SW 1271 (cell line): ENCODE data around the gene MYLK4.
A peak's percentile ranks its signal among the peaks of the same experiment; 100 is the strongest.

Source experiments
- DNase-seq, 2 experiments: peaks; one replicate each; lab custom pipeline; 2025; lab: John Stamatoyannopoulos, UW

Gene MYLK4

DNA sequence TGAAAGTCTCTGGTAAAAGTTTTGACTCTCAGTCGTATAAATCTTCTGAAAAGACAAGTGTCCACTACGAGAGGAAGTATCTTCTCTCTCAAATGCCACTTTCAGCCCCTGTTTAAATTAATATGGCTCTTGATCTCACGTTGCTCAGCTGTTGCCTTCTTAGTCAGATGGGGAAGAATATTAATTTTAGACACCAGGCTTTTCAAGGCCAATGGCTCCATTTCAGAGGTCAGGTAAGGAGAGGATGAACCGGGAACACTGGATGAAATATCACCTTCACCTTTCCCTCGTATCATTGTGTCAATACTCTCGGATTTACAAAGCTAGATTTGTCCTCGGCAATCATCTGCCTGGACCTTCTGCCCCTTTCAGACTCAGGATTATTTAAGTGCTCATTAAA lies at the start of gene MYLK4:
MYLK4 (minus strand) TSS at position 91 of the 400 bp plus-strand sequence. CDS start 1,628 bp downstream, outside the sequence.
- no peak for DNase-seq

DNA sequence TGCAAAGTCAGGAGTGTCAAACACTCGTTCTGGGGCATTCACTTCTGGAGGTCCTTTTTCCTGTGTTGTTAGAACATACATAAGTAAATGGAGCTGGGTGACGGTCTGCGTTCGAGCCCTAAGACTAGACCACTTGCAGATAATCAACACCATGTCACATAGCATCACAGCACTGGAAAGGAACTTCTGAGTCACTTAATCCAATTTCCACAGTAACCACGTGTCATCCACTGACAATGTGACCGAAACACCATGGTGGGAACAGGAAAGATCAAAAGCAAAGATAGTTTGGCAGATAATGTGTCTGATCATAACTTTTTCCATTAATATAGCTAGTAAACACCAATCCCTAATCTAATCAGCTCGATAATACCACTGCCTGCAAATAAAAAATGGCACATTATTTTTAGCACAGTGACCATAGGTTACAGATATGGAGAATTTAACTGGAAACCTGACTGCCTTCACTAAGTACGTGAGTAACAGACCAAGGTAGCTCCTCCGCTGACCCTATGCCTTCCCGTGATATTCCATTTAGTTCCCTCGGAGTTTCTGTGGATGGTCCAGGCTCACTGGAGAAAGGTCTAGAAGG lies 49.3 kb upstream of the MYLK4 start:
- DNase-seq: no peak

DNA sequence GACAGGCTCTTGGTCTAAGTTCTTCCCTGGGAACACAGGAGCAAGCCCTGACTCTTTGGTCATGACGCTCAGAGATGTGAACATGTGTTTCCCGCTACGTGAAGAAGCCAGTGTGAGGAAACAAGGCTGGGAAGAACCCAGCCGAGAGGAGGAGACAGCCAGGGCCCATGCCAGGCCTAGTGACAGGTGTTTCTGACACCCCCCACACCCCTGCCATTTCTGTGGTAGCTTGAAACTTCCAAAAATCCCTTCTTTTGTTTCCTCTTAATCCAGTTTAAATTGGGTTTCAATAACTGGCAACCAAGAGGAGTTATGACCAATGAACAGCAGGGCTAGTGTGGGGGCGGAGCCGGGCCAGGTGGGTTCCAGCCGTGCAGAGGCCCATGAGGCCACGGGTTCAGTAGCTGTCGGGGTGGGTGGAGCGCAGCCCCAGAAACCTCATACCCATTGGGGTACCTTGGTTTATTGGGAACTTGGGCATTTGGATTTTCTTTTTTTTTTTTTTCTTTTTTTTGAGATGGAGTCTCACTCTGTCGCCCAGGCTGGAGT lies 47.9 kb upstream of the MYLK4 start:
- DNase-seq: no peak

DNA sequence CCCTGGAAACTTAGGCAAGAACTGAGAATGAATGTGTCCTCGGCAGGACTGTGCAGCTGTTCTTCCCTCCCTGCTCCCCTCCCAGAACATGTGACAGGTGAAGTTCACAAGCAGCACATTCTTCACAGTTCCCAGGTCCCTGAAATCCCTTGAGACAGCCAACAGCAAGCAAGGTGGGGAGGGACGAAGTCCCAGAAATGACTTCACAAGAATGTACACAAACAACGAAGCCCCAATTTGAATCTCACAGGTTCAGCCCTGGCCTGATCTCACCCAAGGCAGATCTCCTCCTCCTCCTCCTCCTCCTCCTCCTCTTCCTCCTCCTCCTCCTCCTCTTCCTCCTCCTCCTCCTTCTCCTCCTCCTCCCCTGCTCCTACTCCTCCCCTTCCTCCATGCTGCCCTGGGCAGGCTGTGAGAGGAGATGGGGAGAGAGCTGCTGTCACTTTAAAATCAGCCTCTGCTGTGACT lies 46.9 kb upstream of the MYLK4 start:
- no peak for DNase-seq

DNA sequence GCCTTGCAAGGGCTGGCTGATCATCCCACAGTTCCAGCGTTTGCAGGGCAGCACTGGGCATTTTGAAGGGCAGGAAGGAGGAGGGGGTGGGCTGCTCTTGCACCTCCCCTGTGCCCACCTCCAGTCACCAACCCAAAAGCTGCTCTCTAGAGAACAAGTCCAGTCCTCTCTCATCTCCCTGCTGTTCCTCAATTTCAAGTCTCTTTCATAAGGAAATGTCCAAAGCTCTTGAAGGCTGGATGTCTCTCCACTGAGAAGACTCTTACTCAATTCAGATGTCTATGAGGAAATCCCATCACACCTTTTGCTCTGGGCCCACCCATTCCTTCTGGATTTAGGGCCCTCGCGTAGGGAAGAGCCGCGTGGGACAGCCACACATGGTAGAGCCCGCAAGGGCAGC lies 46.1 kb upstream of the MYLK4 start:
- DNase-seq: no peak

DNA sequence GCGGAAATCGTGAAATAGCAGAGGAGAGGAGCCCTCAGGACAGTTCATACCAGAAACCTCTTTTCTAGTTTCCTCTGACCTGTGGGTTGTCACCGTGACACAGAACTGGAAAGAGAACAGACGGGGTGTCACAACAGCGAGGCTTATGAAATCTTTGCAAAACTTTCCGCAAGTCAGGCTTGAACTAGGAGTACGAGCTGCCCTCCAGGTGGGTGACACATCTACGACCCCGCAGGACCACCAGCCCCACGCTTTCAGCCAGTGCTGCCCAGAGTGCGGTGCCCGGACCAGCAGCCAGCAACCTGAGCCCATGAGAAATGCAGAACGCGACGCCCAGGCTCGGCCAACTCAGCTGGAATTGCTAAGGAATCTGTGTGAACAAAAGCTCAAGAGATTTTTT lies 45.2 kb upstream of the MYLK4 start:
- DNase-seq: no peak

DNA sequence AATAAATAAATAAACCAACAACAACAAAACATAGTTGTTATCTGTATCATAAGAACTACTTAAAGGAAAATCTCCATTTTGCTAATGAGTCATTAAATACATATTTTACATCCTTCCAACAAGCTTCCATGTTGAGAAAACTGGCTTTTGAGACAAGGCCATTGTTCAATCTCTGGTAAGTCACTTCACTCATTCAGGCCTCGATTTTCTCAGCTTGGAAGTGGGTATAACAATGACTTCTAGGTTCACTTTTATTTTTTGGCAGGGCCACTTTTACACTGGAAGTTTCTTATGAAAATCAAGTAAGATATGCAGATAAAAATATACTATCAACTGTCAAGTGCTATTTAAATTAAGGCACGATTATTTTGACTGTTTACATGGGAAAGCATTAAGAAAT lies 44.4 kb upstream of the MYLK4 start:
- no peak for DNase-seq

DNA sequence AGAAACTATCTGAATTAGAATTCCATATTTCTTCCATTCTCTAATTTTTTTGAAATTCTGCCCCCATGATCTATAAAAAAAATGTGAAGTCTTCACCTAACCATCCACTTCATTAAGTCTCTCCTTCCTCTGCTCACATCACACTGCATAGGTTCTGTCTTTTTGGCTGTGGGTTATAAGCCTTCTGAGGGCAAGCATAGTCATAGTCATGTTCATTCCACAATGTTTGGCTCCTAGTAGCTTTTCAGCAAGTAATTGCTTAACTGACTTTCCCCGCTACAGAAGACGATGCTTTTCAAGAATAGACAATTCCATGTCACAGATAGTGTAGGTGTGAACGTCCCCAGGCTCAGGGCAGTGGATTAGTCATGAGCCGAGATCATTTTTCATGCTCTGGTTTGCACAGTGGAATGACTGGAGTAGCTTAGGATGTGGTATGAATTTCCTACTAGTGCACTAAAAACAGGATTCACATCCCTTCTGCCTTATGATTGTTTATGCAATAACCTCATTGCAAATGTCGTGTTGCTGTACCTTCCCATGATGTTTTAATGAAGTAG lies 43.5 kb upstream of the MYLK4 start:
- no peak for DNase-seq

DNA sequence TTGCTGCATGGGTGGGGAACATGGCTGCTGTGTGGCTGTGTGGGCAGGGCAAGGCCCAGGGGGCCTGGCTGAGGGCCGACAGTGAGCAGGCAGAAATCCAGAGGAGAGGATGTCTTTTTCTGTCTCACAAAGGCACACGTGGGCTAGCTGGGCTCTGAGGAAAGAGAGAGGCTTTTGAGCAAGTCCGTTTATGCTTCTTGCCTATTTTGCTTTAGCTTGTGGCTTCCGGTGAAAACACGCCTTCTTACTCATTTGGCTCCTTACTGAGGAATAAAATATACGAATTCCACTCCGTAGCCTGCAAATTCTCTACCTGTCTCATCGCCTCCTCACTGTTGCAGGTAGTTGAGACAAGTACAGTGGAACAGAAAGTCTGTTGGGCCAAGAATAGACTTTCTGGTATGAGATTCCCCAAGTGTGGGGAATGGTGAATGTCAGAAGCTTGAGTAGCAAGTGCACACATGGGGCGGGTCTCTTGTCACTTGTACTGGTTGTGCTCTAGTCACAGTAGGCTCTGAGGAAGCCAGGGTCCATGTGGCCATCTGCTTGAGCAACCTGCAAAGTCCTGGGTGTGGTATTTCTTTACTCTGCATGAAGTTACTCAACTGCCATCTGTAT lies 42.9 kb upstream of the MYLK4 start:
- DNase-seq: no peak

DNA sequence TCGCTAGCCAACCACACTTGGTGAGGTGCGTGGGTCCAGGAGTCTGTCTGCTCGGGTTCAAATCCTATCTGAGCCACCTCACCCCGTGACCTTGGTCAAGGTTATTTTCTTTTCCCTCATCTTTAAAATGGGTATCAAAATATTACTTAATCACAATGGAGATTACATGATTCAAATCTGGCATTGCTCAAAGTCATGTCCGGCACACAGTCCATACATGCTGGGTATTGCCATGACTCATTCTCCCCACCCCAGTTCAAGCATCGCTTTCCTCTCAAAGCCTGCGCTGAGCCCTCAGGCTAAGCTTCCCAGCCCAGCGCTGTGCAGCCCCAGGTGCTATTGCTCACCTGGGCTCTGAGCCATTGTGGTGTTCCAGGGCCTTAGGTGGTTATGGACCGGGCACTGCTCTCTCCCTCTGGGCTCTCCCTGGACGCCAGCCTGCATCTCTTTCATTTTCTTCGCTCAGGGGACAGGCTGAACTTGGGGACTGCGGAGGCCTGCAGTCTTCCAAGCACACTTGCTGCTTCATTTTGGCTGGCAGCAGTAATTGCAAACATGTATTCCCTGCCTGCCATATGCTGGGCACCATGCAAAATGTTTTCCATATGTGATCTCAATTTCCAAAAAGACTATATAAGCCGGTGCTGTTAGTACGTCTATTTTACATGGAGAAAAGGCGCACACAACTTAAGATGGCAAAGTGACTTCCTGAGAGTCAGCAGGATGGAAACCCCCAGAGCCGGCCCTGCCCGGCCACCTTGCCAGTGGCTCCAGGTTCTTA lies 41.8 kb upstream of the MYLK4 start:
- no peak for DNase-seq

DNA sequence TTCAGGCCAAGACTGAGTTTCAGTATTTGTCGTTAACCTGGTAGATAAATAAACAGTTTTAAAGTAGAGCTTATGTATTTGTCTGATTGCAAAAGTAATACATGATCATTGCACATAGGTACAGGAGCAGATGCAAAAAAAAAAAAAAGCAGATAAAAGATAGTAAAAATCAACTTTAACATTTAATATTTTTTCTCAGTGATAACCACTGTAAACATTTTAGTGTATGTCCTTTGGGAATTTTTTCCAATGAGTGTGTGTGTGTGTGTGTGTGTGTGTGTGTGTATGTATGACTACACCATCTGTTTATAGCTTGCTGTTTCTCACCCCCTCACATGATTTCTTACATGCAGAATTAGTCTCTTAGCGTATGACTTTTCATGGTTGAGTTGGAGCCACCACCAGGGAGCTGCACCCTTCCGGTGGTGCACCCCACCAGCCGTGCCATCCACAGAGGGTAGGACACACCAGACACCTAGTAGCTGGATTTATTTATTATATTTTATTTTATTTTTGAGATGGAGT lies 40.8 kb upstream of the MYLK4 start:
- no peak for DNase-seq

DNA sequence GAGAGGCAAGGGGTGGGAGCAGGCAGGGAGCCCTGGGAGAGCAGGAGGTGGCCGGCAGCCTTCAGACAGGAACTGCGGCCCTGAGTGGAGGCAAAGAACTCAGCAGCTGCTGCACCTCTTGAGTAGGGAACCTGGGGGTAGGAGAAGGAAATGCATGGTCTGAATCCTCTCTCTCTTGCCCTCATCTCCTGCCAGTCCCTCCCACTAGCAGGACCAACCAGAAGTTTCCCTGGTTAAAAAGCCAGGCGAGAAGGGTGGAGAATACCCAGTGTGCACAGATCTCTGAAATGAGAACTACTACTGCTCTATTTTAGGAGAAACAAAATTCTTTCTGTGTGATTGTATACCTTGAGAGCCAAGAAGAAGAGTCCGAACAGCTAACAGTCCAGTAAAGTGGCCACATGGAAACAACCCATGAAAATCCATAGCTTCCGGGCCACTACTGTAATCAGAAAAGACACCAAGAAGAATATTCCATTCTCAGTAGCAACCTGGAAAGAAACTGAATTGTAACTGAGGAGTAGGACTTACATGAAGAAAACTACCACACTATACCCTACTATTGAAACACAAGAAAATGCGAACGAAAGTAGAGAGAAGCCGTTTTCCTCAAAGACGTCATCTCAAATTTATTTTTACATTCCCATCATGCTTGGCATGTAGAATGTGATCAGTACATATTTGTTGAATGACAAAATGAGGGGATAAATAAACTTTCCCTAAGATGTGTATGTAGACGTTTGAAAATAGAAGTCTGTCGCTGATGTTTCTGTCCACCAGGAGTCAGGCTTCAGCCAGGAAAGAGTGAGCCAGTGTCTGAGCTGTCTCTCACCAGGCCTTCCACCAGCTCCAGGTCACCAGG lies 40.1 kb upstream of the MYLK4 start:
- peak; percentile 43 to 82 for DNase-seq

DNA sequence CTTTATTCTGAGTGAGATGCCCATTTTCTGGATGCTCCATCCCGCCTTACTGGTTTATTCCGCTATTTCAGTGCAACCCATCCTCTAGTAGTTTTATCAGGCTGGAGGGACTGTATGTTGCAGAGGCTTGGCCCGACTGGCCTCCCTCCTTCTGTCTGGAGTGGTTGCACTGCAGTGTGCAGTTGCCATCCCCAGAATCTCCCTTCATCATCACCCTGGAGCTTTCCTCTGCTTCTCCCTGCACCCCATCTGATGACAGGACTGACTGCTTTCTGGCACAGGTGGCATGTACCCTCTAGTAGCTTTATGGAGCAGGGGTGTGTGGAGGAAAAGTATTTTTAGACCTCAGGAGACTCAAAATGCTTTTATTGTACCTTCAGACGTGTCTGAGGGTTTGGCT lies 35.5 kb upstream of the MYLK4 start:
- no peak for DNase-seq

DNA sequence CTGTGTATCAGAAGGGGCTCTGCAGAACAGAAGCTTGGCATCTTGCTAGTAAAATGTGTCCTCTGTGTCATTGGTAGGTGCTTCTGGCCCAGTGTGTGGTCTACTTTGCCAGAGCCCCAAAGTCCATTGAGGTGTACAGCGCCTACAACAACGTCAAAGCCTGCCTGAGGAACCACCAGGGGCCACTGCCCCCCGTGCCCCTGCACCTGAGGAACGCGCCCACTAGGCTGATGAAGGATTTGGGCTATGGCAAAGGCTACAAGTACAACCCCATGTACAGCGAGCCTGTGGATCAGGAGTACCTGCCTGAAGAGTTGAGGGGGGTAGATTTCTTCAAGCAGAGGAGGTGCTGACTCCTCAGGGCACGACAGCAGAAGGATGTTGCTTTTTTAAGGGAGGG lies 34.2 kb upstream of the MYLK4 start:
- DNase-seq: no peak

DNA sequence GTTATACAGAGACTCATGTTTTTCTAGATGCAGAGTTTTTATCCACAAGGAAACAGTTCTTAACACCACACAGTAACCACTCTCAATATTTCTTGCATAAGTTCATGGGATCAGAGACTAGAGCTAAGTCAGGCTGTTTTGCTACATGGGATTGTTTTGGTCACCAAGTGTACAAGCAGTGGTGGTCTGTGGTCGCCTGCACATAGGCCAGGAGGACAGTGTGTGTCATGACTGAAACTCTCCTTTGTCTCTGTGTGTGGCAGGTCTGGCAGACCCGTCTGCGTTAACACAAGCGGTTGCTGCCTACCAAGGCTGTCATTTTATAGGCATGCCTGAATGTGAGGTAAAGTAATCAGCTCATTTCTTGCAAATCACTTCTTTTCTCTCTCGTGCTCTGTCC lies 33.3 kb upstream of the MYLK4 start:
- DNase-seq: no peak

DNA sequence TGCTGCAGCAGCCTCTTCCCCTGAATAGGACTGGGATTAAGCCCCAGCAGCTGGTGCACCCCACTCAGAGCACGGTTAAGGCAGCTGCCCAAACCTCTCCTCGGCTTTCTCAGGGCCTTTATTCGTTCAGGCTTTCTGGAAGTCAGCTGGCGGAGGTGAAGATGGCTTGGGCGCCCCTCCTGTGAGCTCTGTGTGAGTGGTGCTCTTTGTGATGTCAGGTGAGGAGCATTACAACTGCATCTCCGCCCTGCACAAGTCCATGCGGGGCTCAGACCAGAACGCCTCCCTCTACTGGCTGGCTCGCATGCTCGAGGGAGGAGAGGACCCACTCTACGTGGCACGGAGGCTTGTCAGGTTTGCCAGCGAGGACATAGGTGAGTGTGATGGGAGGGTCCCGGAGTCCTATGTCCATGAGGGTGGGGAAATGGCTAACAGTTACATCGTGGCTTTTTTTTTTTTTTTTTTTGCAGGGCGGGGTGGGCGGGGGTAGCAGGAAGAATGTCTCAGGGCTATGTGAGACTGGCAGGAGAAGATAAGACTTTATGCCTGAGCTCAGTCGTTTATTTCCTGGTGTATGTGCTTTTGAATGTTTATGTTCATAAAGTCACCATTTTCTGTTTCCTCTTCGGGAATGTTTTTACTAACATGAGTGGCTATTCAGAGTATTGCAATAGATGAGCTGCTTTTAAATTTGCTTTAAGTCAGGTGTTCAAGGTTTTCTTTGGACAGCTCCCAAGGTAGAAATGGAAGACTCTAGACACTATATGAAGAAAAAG lies 32.7 kb upstream of the MYLK4 start:
- DNase-seq: no peak

DNA sequence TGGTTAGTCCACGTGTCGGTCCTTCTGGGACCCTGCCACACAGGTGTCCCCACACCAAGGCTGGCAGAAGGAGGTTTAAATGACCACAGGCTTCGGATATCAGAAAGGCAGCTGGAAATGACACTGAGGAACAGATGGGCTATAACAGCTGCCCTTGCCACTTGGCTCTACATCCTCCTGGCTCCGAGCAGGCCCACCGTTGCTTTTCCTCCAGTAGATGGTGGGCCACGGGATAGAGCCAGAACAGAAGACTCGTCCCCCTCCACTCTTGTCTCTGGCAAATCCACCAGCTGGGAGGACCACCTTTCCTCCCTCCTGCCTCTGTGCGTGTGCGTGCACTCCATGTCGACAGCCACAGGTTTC lies 32.1 kb upstream of the MYLK4 start:
- DNase-seq: no peak

DNA sequence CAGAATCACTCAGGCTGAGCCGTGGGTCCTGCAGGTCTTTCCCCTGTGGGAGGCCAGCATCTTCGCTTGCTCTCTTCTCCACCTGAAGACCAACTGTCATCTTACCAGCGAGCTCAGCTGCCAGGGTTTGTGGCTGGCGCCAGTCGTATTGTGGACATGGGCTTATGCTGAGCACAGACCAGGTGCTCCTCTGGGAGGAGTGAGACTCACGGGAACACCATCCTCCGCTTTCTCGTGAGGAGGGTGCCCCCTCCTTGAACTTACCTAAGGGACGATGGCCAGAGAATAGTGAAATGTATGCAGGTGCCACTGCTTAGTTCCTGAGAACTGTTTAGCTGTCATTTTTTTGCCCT lies 31.6 kb upstream of the MYLK4 start:
- DNase-seq: no peak

DNA sequence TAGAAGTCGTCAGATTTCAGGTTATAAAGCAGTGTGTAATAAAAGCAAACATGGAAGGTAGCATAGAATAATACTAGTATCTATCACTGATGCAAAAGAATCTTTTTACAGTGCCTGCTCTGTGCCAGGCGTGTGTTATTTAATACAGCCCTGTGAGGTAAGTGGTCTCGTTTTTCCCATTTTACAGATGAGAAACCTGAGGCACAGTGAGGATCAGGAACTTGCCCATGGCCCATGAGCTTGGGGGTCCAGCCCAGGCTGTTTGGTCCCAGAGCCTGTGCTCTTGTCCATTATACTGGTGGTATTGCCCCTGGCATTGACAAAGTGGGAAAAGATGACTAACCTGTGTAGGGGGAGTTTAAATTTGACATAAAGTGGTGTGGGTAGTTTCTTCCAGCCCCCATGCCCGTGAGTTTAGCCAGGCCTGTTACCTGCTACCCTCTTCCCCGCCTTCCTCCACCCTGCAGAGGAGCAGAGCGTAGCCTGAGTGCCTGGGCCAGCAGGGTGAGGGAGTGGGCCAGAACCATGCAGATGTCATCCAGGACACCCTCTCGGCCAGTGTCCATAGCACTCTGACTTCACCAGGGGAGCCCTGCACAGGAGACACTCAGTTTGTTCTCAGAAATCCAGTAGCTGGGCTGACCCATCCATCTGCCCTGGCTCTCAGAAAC lies 31.1 kb upstream of the MYLK4 start:
- DNase-seq: no peak

DNA sequence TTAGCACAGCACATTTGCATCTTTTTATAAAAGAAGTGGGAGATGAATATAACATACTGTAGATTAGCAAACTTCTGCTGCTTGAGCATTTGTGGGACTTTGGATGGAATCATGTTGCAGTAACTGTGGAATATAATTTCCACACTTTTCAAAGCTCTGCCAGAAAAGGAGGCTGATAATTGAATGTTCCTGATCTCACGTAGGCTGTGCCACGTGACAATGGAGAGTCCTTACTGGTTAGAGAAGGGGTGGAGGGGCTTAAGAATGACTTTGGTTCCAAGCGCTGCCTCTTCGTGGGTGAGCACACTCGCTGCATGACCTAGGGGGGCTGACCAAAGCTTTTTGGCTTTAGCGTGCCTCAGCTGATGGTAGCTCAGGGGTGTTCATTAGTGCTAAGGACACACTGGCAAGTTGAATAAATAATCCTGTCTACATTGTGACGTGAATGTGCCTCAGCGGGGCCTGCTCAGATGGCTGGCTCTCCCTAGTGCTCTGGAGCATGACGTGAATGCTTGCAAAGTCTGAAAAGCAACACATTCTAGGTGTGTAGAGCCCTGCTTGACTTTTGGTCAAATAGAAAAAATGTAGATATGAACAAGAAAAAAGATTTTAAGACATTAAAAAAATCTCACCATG lies 29.5 kb upstream of the MYLK4 start:
- no peak for DNase-seq
